ENCODE measurements around the gene SRGN. TPM values are rescaled to one million over a fixed set of nuclear protein-coding genes. Genes with fewer than 3 reads are reported as not detected.
"Not testable (repeated sequence)": the region's sequence is repeated elsewhere in the genome, so short reads cannot be mapped to it uniquely, and the experiment has no call there.

The SRGN gene
- 57.1 TPM for total RNA-seq (ENCODE audit: insufficient read depth, low replicate concordance)

- peak; percentile 56 for DNase-seq (ENCODE audit: low spot score)
Observed at GRCh38 chr10:69087590-69088470, at the start of gene SRGN. Gene SRGN (plus strand): TSS chr10:69088103. CDS start chr10:69088158, 55 bp downstream.

- DNase-seq (ENCODE audit: low spot score) = not testable (repeated sequence)
Observed at GRCh38 chr10:69040904-69041303, 47.0 kb upstream of the SRGN start.

GRCh38 chr10:69042417-69042816 lies 45.5 kb upstream of the SRGN start:
- no peak for DNase-seq (ENCODE audit: low spot score)

DNA sequence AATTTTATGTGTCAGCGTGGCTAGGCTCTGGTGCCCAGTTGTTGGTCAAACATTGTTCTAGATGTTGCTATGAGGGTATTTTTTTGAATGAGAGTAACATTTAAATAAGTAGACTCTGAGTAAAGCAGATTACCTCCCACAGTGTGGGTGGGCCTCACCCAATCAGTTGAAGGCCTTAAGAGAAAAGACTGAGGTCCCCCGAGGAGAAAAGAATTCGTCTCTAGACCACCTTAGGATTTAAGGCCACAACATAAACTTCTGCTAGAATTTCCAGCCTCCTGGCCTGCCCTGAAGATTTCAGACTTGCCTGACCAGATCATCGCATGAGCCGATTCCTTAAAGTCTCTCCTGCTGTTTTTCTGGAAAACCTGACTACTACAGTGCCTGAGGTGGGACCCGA lies 45.1 kb upstream of the SRGN start:
- no peak for DNase-seq (ENCODE audit: low spot score)

DNA sequence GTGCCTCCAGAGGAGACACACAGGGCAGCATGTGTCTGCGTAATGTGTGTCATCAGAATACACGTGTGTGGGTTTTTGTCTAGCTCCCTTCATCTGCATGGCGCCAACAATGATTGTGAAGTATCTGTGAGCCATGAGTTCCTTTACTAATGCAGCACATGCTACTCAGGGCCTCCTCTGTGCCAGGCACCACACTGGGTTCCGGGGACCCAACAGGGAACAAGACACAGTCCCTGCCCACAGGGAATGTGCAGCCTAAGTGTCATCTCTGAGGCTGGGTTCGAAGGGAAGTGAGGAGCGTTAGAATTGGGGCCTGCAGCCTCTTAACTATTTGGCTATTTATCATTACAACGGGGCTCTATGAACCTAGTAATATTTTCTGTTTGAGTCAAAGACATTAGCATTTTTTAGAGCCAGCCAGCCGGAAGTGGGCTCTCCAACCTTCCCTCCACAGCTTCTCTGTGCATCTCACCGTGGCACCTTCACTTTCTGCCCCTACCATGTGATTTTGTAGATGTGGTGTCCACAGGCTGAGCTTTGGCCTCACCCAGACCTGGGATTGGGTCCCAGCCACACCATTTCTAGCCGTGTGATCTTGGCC lies 43.9 kb upstream of the SRGN start:
- DNase-seq (ENCODE audit: low spot score) = no peak

- DNase-seq (ENCODE audit: low spot score) = no peak
Observed at GRCh38 chr10:69044546-69044945, 43.4 kb upstream of the SRGN start.

GRCh38 chr10:69045441-69046300 lies 42.2 kb upstream of the SRGN start:
- no peak for DNase-seq (ENCODE audit: low spot score)

- no peak for DNase-seq (ENCODE audit: low spot score)
Observed at GRCh38 chr10:69047111-69047832, 40.6 kb upstream of the SRGN start.

DNA sequence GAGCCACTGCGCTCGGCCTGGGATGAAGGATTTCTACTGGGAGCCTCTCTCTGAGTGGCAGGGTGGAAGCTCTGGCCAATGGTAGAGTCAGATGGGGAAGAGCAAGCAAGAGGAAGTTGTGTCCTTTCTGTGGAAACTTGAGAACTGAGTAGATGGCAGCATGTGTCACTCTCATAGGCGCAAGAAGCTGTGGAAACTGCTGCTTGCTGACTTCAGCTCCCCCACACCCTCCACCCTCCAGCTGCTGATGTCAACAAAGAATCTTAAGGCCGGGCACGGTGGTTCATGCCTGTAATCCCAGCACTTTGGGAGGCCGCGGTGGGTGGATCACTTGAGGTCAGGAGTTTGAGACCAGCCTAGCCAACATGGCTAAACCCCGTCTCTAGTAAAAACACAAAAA lies 39.8 kb upstream of the SRGN start:
- DNase-seq (ENCODE audit: low spot score) = peak; percentile 55

DNA sequence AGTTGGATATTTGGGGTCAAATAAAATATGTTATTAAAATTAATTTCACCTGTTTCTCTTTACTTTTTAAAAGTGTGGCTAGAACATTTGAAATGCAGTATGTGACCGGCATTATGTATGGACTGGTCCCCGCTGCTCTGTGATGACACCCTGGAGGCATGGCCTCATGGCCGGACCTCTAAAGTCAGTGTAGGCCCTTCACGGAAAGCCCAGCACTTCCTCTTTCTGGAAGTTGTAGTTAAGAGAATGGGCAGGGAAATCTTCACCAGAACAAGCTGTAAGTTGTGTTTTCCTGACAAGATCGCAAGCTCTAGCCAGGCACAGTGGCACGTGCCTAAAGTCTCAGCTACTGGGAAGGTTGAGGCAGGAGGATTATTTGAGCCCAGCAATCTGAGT lies 38.3 kb upstream of the SRGN start:
- no peak for DNase-seq (ENCODE audit: low spot score)

DNA sequence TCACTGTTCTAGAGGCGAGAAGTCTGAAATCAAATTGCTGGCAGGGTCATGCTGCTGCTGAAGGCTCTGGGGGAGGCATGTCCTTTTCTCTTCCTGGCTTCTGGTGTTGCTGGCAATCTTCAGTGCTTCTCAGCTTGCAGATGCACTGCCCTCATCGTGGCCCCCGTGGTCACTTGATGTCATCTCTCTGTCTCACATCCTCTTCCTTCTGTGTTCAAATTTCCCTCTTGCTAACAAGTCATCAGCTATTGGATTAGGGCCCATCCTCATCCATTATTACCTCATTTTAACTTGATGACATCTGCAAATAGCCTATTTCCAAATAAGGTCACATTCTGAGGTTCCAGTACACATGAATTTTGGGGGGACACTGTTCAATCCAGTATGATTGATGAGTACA lies 36.6 kb upstream of the SRGN start:
- DNase-seq (ENCODE audit: low spot score) = no peak

DNA sequence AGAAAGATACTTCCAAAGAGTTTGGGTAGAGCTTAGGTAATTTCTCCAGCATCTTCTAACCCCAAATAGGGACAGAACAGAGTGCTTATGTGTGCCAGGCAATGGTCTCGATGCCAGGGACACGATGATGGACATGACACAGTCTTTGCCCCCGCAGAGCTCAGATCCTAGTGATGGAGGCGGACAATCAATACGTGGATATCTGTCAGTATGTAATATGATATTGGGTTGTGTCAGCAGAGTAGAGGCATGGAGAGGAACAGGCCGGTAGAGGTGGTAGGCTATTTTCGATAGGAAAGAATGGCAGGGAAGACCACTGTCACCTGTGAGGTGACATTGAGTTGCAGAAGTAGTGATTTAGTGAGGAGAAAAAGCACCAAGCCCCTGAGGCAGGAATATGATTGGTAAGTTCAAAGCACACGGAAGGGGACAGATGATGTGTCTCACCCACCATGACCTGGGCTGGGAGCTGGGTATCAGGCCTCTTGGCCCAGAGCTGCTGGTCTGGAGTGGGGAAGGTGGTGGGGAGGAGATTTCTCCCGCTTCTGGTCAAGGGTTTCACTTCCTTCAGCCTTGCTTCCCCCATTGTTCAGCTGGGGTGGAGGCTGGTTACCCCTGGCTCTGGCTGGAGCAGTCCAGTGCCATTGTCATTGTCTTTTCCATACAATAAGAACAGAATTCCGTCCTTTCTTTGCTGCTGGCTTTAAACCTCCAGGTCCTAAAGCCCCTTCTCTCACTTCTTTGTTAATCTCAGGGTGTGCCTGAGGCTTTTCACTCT lies 36.0 kb upstream of the SRGN start:
- DNase-seq (ENCODE audit: low spot score) = no peak

DNA sequence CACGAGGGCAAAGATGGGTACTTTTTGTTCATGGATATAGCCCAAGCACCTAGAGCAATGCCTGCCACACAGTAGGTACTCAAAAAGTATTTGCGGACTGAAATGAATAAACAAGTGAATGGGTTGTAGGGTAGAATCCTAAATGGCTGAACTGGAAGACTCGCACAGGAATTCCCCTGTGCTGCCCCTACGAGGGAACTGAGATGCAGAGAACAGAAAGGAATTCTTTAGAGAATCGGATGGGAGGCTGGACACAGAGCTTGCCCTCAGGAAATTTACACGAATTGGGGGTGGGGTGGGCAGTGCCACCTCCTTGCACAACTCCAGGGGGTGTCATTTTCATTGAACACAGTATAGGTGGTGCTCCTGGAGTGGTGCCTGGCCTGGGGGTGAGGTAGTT lies 35.2 kb upstream of the SRGN start:
- DNase-seq (ENCODE audit: low spot score) = no peak

DNA sequence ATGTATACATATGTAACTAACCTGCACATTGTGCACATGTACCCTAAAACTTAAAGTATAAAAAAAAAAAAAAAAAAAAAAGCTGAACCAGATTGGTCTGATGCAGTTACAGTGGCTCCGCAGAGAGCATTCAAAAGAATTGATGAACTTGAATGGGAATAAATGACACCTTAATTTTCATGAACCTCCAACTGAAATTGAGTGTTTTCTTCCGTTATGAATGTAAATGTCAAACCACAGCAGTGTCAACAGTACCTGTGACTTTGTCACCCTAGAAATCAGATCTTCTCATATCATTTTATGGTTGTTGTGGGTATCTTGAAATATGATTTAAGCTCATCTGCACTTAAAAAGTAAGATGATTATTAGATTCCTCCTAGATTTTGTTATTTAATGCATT lies 32.7 kb upstream of the SRGN start:
- no peak for DNase-seq (ENCODE audit: low spot score)

DNA sequence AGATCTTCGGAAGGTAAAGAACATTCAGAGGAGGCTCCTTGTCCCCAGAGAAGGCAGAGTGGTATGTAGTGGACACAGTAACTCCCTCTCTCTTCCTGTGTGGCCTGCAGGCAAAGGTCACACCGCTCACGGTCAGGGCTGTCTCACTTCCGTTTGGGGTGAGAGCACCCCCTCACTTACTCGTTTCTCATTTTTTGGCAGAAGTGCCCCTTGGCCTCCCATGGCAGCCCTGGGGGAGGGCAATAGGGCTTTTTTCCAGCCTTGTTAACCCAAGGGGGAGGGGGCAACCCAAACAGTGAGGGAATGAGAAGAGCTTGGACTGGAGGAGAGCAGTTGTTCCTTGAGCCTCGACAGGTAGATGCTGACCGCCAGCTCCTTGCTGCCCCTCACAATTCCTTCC lies 31.8 kb upstream of the SRGN start:
- no peak for DNase-seq (ENCODE audit: low spot score)

GRCh38 chr10:69056536-69057260 lies 31.2 kb upstream of the SRGN start:
- DNase-seq (ENCODE audit: low spot score) = no peak

GRCh38 chr10:69057261-69057950 lies 30.5 kb upstream of the SRGN start:
- no peak for DNase-seq (ENCODE audit: low spot score)

DNA sequence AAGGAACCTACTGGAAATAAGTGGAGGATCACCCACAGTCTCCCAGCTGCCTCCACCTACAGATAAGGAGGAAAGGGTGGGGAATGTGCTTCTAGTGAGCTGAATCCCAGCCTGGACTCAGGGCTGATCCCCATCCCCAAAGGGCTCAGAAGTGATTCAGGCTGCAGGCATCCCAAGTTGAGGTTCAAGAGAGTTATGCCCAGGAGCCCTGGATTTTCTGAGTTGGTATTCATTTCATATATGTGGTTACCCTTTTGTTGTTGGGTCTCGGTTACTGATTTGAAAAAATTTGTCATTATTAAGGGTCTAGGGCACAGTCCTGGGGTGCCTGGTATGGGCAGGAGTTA lies 30.0 kb upstream of the SRGN start:
- no peak for DNase-seq (ENCODE audit: low spot score)

GRCh38 chr10:69060127-69060798 lies 27.6 kb upstream of the SRGN start:
- no peak for DNase-seq (ENCODE audit: low spot score)
